AG09309 (cell line): ENCODE measurements around the gene KCNB1.

Experiments
- DNase-seq: peaks from one replicate; pipeline ENCODE4 v3.0.0-alpha.2; 2010; ENCODE audit warnings: low read depth
- H3K4me3 ChIP-seq: 2 replicates; pipeline ENCODE4 v1.5.1; 2011; ENCODE audit warnings: mild to moderate bottlenecking, low read depth, low read length, moderate library complexity; ENCODE audit not compliant: control insufficient read depth
- CTCF ChIP-seq: IDR thresholded peaks from 2 replicates; pipeline ENCODE4 v1.5.1; 2011; ENCODE audit warnings: mild to moderate bottlenecking, low read depth, low read length, inconsistent platforms; ENCODE audit not compliant: insufficient read depth, control insufficient read depth; ENCODE audit errors: missing control alignments

KCNB1 gene

DNA sequence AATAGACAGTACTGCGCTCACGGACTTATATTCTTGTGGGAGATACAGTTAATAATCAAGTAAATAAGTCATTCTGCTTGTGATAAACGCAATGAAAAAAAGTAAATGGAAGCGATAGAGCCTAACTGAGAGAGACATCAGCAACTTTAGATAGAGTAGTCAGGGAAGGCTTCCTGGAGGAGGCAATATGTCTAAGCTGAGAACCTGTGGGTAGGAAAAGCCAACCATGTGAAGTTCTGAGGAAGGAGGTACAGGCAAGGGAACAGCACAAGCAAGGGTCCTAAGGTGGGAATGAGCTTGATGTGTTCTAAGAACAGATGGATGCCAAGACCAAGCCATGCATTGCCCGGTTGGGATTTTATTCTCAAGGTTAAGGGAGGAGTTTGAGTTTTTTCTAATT lies 7.2 kb upstream of the KCNB1 start:
- TF ChIP-seq CTCF: no peak
- no peak overlapping the region for H3K4me3 ChIP-seq
- no peak for DNase-seq

GRCh38 chr20:49486064-49486463 lies 3.6 kb upstream of the KCNB1 start:
- no peak for TF ChIP-seq CTCF
- DNase-seq: no peak
- no peak overlapping the region for H3K4me3 ChIP-seq

- no peak overlapping the region for H3K4me3 ChIP-seq
- no peak for DNase-seq
- no peak for TF ChIP-seq CTCF
Measured at GRCh38 chr20:49485563-49485962, 3.1 kb upstream of the KCNB1 start.

- H3K4me3 ChIP-seq: peak overlapping the region; percentile 38
Measured at GRCh38 chr20:49484180-49485140, 2.0 kb upstream of the KCNB1 start.

GRCh38 chr20:49483696-49484123 lies 1.2 kb upstream of the KCNB1 start:
- no peak for DNase-seq
- TF ChIP-seq CTCF: no peak
- no peak overlapping the region; the same call in 1 of the 2 replicates for H3K4me3 ChIP-seq

More at GRCh38 chr20:49484180-49485140, 2.0 kb upstream of the KCNB1 start:
- peak; percentile 65 for TF ChIP-seq CTCF
- peak; percentile 16 for DNase-seq

DNA sequence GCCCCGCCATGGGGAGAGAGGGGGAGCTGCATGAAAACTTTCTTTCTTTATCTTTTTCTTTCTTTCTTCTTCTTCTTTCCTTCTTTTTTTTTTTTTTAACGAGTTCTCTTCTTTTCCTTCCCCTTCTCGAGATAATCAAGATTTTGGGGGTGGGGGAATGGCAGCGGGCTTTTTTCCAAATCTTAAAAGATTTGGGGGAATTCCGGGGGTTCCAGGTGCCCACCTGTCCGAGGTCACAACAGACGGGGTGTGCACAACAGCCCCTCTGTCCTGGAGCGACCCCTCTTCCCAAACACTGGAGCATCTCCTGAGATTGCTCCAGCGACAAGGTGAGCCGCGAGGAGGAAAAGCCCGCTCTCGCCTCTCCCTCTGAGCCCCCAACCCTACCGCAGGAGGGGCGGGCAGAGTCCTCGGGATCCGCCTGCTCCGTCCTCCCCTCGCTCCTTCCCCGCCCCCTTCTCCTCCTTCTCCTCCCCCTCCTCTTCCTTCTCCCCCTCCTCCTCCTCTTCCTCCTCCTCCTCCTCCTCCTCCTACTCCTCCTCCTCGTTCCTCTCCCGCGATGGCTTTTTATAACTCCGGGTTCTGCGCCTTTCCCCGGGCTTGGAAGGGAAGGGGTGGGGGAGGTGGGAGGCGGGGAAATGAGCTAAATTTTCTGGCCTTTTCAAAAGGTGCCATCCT lies 689 bp upstream of the KCNB1 start:
- no peak for DNase-seq
- no peak for TF ChIP-seq CTCF
- no peak overlapping the region for H3K4me3 ChIP-seq
